ENCODE data around the gene B4GALNT1.
"Not testable (repeated sequence)": the region's sequence is repeated elsewhere in the genome, so short reads cannot be mapped to it uniquely, and the experiment has no call there.

Gene B4GALNT1

GRCh38 chr12:57606821-57607220, 26.2 kb downstream of the B4GALNT1 start:
- no peak for DNase-seq

- DNase-seq = no peak
These were observed 26.6 kb downstream of the B4GALNT1 start for GRCh38 chr12:57606399-57606798.

- no peak for DNase-seq
These were observed 27.1 kb downstream of the B4GALNT1 start for GRCh38 chr12:57605811-57606311.

GRCh38 chr12:57604992-57605810, 27.8 kb downstream of the B4GALNT1 start:
- no peak for DNase-seq

- DNase-seq = peak; percentile 42
These were observed 28.5 kb downstream of the B4GALNT1 start, which contains the start of gene DTX3 for GRCh38 chr12:57604454-57604991. DTX3 (plus strand) TSS chr12:57604824; CDS start chr12:57606518, 1,694 bp downstream.

GRCh38 chr12:57603815-57604453, 29.1 kb downstream of the B4GALNT1 start:
- DNase-seq = no peak

- DNase-seq = no peak
These were observed 29.7 kb downstream of the B4GALNT1 start for GRCh38 chr12:57603324-57603723.

- DNase-seq = no peak
These were observed 30.5 kb downstream of the B4GALNT1 start for GRCh38 chr12:57602544-57602943.

GRCh38 chr12:57600395-57600794, 32.6 kb downstream of the B4GALNT1 start:
- no peak for DNase-seq

- no peak for DNase-seq
These were observed 39.8 kb downstream of the B4GALNT1 start for GRCh38 chr12:57593187-57593586.

- no peak for DNase-seq
These were observed 40.3 kb downstream of the B4GALNT1 start for GRCh38 chr12:57592551-57593165.

- no peak for DNase-seq
These were observed 41.1 kb downstream of the B4GALNT1 start for GRCh38 chr12:57591782-57592325.

- DNase-seq = peak; percentile 88
These were observed 41.9 kb downstream of the B4GALNT1 start, which contains the start of gene PIP4K2C for GRCh38 chr12:57590864-57591781. PIP4K2C (plus strand) TSS chr12:57591192; CDS start chr12:57591290, 98 bp downstream.

- no peak for DNase-seq
These were observed 42.5 kb downstream of the B4GALNT1 start for GRCh38 chr12:57590479-57590863.

GRCh38 chr12:57588951-57589610, 43.9 kb downstream of the B4GALNT1 start:
- not testable (repeated sequence) for DNase-seq

- DNase-seq = no peak
These were observed 46.1 kb downstream of the B4GALNT1 start for GRCh38 chr12:57586832-57587429.

GRCh38 chr12:57586128-57586527, 46.9 kb downstream of the B4GALNT1 start:
- no peak for DNase-seq

GRCh38 chr12:57585156-57585555, 47.8 kb downstream of the B4GALNT1 start:
- DNase-seq = no peak

GRCh38 chr12:57584690-57585089, 48.3 kb downstream of the B4GALNT1 start:
- no peak for DNase-seq

GRCh38 chr12:57584050-57584449, 49.0 kb downstream of the B4GALNT1 start:
- DNase-seq = no peak

Measured in CD4-positive, alpha-beta T cell treated with Interleukin-12 subunit alpha and Interleukin-12 subunit beta, for 1 hour (primary cell).